Stimulated activated CD4-positive, alpha-beta T cell treated with anti-CD3 and anti-CD28 coated beads, Interleukin-1b, Interleukin-23, amount 100 ng/mL, for 48 hours (primary cell): ENCODE measurements around the gene UBL4B.

Experiments
- DNase-seq: peaks from one replicate; pipeline ENCODE4 v3.0.0-alpha.2; 2020

The UBL4B gene

GRCh38 chr1:110158261-110158660 lies 46.0 kb downstream of the UBL4B start:
- no peak for DNase-seq

GRCh38 chr1:110159168-110159567 lies 46.9 kb downstream of the UBL4B start:
- DNase-seq, result no peak

- DNase-seq, result no peak
Observed at GRCh38 chr1:110160538-110161100, 48.4 kb downstream of the UBL4B start.

GRCh38 chr1:110161165-110161564 lies 48.9 kb downstream of the UBL4B start:
- no peak for DNase-seq

- no peak for DNase-seq
Observed at GRCh38 chr1:110161849-110162248, 49.6 kb downstream of the UBL4B start.
